ENCODE measurements around the gene AFF3. TPM values are rescaled to one million over a fixed set of nuclear protein-coding genes. Genes with fewer than 3 reads are reported as not detected.

AFF3 gene
- total and polyA plus RNA-seq, 2 of the 13 experiments (the other 11 are each of a cell fraction or from before 2014, with no cell fraction given), result not detected

DNA sequence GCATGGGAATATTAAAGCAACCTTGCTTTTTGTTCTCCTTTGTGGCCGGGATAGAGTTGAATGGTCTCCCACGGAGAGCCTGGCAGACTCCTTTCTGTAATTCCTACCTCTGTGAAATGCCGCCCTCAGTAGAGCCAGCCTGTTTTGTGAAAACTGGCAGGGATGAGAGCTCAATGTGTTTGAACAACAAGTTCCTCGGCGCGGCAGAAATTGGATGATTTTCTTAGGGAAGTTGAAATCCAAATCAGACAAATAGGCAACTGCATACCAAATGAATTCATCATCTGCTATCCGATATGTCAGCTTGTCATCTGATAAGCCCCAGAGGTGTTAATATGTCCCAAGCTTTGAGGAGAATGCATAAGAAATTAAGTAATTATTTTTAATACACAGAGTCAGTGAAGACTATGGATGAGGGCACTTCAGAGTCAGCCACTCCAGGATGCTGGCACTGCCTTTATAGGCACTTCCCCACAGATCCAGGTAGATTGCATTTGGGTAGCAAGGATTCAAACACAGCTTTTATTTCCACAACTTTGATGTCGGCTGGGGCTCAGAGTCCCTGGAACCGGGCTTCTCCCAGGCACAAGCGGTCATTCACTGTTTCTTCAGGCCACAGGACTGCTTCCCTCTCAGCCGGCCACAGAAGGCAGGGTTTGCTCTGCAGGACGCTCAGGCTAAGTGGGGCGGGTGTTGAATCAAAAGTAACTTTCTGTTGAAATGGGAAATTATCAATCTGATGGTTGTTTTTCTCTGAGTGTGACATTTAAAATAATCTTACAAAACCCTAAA lies 569.8 kb downstream of the AFF3 start:
- H3K9me3 ChIP-seq (ENCODE audit: low read length), result no peaks in the 10 kb centered on the region
- ChIA-PET CTCF (ENCODE audit: low intra/inter-chr PET ratio, low total read pairs) (no interaction called here), POLR2A (no interaction called here)
- H3K27me3 ChIP-seq (ENCODE audit: control insufficient read depth in 1 of 2, insufficient read depth in 2 of 2, low read length in 2 of 2), result peaks cover 0 to 21% of the 10 kb centered on the region in 2 experiments; a peak in 3 of 5 replicates
- no peak overlapping the region for H3K4me3 ChIP-seq (replicated peaks in 1 of 3; ENCODE audit: insufficient read depth in 1 of 3, low read depth in 2 of 3, low read length in 3 of 3)
- DNase-seq (ENCODE audit: low spot score) (no peak), FAIRE-seq (no peak), ATAC-seq (no peak)
- H3K4me2 ChIP-seq (ENCODE audit: low read depth, low read length), result no peak overlapping the region
- no peak overlapping the region for H2AFZ ChIP-seq (ENCODE audit: low read length)
- H3K36me3 ChIP-seq (replicated peaks in 1 of 2; ENCODE audit: control insufficient read depth in 1 of 2, insufficient read depth in 2 of 2, low read length in 2 of 2), result no peaks in the 10 kb centered on the region
- in situ Hi-C loops (cut with HindIII; ENCODE audit: extremely low pct_ligation_motif_present, low pct_unique_long_range_greater_than_20kb), result loop anchor here (25.0 kb wide), 1 partner anchor 815 kb away; no protein-coding TSS in a partner anchor
- no peak overlapping the region for H3K27ac ChIP-seq (ENCODE audit: extremely low read length, insufficient read depth, low read length)
- no peak overlapping the region for H3K9ac ChIP-seq (ENCODE audit: insufficient read depth, low read depth, low read length)
- BruUV-seq (replicated peaks), result no TSS peak
- no peaks in the 10 kb centered on the region for H4K20me1 ChIP-seq (ENCODE audit: insufficient read depth, low read length)
- 0 out of 2 replicates have a peak, but pooled peaks cover 5% of the 10 kb centered on the region for H3K4me1 ChIP-seq (ENCODE audit: insufficient read depth, low read length)
- no peaks in the 10 kb centered on the region for H3K79me2 ChIP-seq (ENCODE audit: insufficient read depth, low read length)
- intact Hi-C loops (cut with micrococcal nuclease; ENCODE audit: unreplicated experiment), result no loop called here
- 41% methylated on average over 13 of the region's 13 CpGs for WGBS (ENCODE audit: low lambda C conversion rate)
- TF ChIP-seq, protein P1, sequence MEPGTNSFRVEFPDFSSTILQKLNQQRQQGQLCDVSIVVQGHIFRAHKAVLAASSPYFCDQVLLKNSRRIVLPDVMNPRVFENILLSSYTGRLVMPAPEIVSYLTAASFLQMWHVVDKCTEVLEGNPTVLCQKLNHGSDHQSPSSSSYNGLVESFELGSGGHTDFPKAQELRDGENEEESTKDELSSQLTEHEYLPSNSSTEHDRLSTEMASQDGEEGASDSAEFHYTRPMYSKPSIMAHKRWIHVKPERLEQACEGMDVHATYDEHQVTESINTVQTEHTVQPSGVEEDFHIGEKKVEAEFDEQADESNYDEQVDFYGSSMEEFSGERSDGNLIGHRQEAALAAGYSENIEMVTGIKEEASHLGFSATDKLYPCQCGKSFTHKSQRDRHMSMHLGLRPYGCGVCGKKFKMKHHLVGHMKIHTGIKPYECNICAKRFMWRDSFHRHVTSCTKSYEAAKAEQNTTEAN (CRISPR knock-in tag; conservative IDR thresholded peaks at IDR 0.05), result no peak
- no peak for TF ChIP-seq ZMYM4 (CRISPR knock-in tag; IDR thresholded peaks at IDR 0.05)
- no peak for TF ChIP-seq SMAD3 (CRISPR knock-in tag; IDR thresholded peaks at IDR 0.05)
- no peak for TF ChIP-seq POGK (CRISPR knock-in tag; conservative IDR thresholded peaks at IDR 0.05)
- TF ChIP-seq, protein P2, sequence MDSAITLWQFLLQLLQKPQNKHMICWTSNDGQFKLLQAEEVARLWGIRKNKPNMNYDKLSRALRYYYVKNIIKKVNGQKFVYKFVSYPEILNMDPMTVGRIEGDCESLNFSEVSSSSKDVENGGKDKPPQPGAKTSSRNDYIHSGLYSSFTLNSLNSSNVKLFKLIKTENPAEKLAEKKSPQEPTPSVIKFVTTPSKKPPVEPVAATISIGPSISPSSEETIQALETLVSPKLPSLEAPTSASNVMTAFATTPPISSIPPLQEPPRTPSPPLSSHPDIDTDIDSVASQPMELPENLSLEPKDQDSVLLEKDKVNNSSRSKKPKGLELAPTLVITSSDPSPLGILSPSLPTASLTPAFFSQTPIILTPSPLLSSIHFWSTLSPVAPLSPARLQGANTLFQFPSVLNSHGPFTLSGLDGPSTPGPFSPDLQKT (CRISPR knock-in tag; IDR thresholded peaks at IDR 0.05; ENCODE audit: borderline replicate concordance), result no peak
- no peak for TF ChIP-seq ZNF33A (CRISPR knock-in tag; IDR thresholded peaks at IDR 0.05; ENCODE audit: borderline replicate concordance)
- no peak for TF ChIP-seq ZIK1 (CRISPR knock-in tag; IDR thresholded peaks at IDR 0.05; ENCODE audit: borderline replicate concordance, low read depth)
- no peak for TF ChIP-seq ZNF710 (CRISPR knock-in tag; IDR thresholded peaks at IDR 0.05; ENCODE audit: borderline replicate concordance)
- no peak for TF ChIP-seq NFKB2 (CRISPR knock-in tag; IDR thresholded peaks at IDR 0.05; ENCODE audit: borderline replicate concordance)
- TF ChIP-seq, protein P3, sequence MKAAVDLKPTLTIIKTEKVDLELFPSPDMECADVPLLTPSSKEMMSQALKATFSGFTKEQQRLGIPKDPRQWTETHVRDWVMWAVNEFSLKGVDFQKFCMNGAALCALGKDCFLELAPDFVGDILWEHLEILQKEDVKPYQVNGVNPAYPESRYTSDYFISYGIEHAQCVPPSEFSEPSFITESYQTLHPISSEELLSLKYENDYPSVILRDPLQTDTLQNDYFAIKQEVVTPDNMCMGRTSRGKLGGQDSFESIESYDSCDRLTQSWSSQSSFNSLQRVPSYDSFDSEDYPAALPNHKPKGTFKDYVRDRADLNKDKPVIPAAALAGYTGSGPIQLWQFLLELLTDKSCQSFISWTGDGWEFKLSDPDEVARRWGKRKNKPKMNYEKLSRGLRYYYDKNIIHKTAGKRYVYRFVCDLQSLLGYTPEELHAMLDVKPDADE (CRISPR knock-in tag; IDR thresholded peaks at IDR 0.05), result no peak
- no peak for TF ChIP-seq ZKSCAN1 (IDR thresholded peaks at IDR 0.05; ENCODE audit: low read length)
- TF ChIP-seq TEAD3 (CRISPR knock-in tag; optimal IDR thresholded peaks at IDR 0.05; ENCODE audit: borderline replicate concordance), result no peak
- TF ChIP-seq SPEN (CRISPR knock-in tag; IDR thresholded peaks at IDR 0.05; ENCODE audit: low read depth), result no peak
- TF ChIP-seq ZNF572 (CRISPR knock-in tag; IDR thresholded peaks at IDR 0.05), result no peak
- no peak for TF ChIP-seq ZNF33B (CRISPR knock-in tag; IDR thresholded peaks at IDR 0.05)
- no peak for TF ChIP-seq TBX2 (CRISPR knock-in tag; IDR thresholded peaks at IDR 0.05; ENCODE audit: borderline replicate concordance)
- no peak for TF ChIP-seq KDM6A (CRISPR knock-in tag; IDR thresholded peaks at IDR 0.05; ENCODE audit: low read depth)

All from HepG2 (cell line).